Adrenal gland (tissue), 5 donors: ENCODE results near the gene RAB12.

Experiments
- POLR2A ChIP-seq, 2 donors: fragments of 450-650 bp; IDR thresholded peaks; one replicate each; pipeline ENCODE4 v1.6.1; 2017; ENCODE audit warnings: antibody characterized with exemption in 2 of 2, mild to moderate bottlenecking in 2 of 2, moderate library complexity in 1 of 2
- TF ChIP-seq, protein P1 (sequence below), 6 experiments: fragments of 450-650 bp in 4 of 6; fragments of 200-600 bp in 2 of 6; sonication (generic) in 1 of 6; IDR thresholded peaks; 1 replicate in 5 of 6; 2 replicates in 1 of 6; pipeline versions ENCODE4 v1.5.1 to v1.8.0; 2016 to 2021; ENCODE audit warnings: antibody characterized with exemption in 6 of 6, mild to moderate bottlenecking in 2 of 6, moderate library complexity in 1 of 6
- donor health status: DM: no; HTN: no; CAD: no.

DNA sequence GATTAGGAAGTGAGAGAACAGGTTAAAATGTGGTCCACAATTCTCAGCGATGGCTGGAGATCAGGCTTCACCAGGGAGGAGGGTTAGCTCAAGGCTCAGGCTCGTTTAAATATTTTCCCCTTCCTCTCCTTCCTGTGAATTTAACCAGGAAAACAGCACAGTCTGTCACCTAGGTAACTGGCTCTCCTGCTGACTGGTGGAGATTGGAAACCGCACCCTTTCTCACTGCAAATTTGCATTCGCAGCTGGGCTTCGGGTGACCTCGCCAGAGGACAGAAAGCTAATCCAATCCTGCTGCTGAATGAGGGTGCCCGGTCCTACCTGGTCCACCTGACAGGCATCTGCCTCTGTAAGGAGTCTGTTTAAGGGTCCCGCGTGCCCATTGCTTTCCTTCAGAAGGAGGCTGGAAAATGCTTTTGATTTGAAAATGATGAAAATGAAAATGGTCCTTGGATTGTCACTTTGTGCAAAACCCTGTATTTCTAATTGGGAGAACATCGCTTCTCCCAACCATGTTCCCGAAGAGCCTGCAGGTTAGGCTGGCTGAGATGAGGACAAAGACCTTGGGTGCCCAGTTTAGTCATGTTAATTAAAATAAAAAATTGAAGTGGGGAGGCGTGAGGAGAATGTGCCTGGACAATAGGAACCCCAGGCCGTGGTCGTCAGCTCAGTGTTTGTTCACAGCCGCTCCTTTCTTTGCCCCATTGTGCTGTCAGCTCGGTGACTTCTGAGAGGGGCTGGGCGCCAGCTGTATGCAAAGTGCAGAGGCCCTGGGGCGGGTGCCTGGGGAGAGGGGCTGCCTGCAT, 52.7 kb downstream of the RAB12 start:
- TF ChIP-seq, protein P1, sequence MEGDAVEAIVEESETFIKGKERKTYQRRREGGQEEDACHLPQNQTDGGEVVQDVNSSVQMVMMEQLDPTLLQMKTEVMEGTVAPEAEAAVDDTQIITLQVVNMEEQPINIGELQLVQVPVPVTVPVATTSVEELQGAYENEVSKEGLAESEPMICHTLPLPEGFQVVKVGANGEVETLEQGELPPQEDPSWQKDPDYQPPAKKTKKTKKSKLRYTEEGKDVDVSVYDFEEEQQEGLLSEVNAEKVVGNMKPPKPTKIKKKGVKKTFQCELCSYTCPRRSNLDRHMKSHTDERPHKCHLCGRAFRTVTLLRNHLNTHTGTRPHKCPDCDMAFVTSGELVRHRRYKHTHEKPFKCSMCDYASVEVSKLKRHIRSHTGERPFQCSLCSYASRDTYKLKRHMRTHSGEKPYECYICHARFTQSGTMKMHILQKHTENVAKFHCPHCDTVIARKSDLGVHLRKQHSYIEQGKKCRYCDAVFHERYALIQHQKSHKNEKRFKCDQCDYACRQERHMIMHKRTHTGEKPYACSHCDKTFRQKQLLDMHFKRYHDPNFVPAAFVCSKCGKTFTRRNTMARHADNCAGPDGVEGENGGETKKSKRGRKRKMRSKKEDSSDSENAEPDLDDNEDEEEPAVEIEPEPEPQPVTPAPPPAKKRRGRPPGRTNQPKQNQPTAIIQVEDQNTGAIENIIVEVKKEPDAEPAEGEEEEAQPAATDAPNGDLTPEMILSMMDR (IDR thresholded peaks at IDR 0.05) = no peak
- TF ChIP-seq POLR2A (IDR thresholded peaks at IDR 0.05) = no peak
